ENCODE results near the gene MEGF8.
A peak's percentile ranks its signal among the peaks of the same experiment; 100 is the strongest.

The MEGF8 gene

GRCh38 chr19:42386974-42387707 is 61.7 kb downstream of the MEGF8 start:
- DNase-seq (ENCODE audit: low read depth): peak; percentile 73

GRCh38 chr19:42388851-42389489 is 63.5 kb downstream of the MEGF8 start:
- DNase-seq (ENCODE audit: low read depth): no peak

GRCh38 chr19:42389899-42390298 is 64.5 kb downstream of the MEGF8 start, which contains the start of gene CNFN:
CNFN (minus strand) TSS chr19:42390297; CDS start chr19:42389037, 1,260 bp downstream.
- no peak for DNase-seq (ENCODE audit: low read depth)

- peak; percentile 23 for DNase-seq (ENCODE audit: low read depth)
Observed at GRCh38 chr19:42392165-42392564, 66.7 kb downstream of the MEGF8 start.

GRCh38 chr19:42394751-42395150 is 69.3 kb downstream of the MEGF8 start:
- DNase-seq (ENCODE audit: low read depth): no peak

GRCh38 chr19:42396381-42397262 is 71.2 kb downstream of the MEGF8 start:
- DNase-seq (ENCODE audit: low read depth): peak; percentile 99

- no peak for DNase-seq (ENCODE audit: low read depth)
Observed at GRCh38 chr19:42397263-42398166, 72.1 kb downstream of the MEGF8 start.

- no peak for DNase-seq (ENCODE audit: low read depth)
Observed at GRCh38 chr19:42400404-42400803, 75.0 kb downstream of the MEGF8 start.

- peak; percentile 77 for DNase-seq (ENCODE audit: low read depth)
Observed at GRCh38 chr19:42401365-42402303, 76.2 kb downstream of the MEGF8 start.

GRCh38 chr19:42402376-42403116 is 77.1 kb downstream of the MEGF8 start:
- DNase-seq (ENCODE audit: low read depth): no peak

GRCh38 chr19:42403586-42403985 is 78.2 kb downstream of the MEGF8 start:
- DNase-seq (ENCODE audit: low read depth): no peak

GRCh38 chr19:42406111-42406510 is 80.7 kb downstream of the MEGF8 start:
- DNase-seq (ENCODE audit: low read depth): no peak

- no peak for DNase-seq (ENCODE audit: low read depth)
Observed at GRCh38 chr19:42407085-42407815, 81.8 kb downstream of the MEGF8 start.

GRCh38 chr19:42407816-42408175 is 82.4 kb downstream of the MEGF8 start:
- DNase-seq (ENCODE audit: low read depth): no peak

- no peak for DNase-seq (ENCODE audit: low read depth)
Observed at GRCh38 chr19:42409477-42409876, 84.0 kb downstream of the MEGF8 start.

- no peak for DNase-seq (ENCODE audit: low read depth)
Observed at GRCh38 chr19:42410371-42410770, 84.9 kb downstream of the MEGF8 start.

GRCh38 chr19:42411581-42412178 is 86.2 kb downstream of the MEGF8 start:
- DNase-seq (ENCODE audit: low read depth): no peak

GRCh38 chr19:42412227-42412626 is 86.8 kb downstream of the MEGF8 start:
- peak; percentile 33 for DNase-seq (ENCODE audit: low read depth)

GRCh38 chr19:42412661-42413076 is 87.2 kb downstream of the MEGF8 start:
- DNase-seq (ENCODE audit: low read depth): no peak

Measured in ELR (cell line).